DND-41 (cell line): ENCODE results near the gene ZNF732.

Experiments
- ATAC-seq: fragments of 200-7000 bp; cut with Tn5 transposase; 3 replicates; pipeline ENCODE4 v1.9.1; 2021; ENCODE audit warnings: low read depth; ENCODE audit not compliant: insufficient read depth
- DNase-seq: peaks from one replicate; pipeline ENCODE4 v3.0.0-alpha.2; 2020
- H2AFZ ChIP-seq: 2 replicates; pipeline ENCODE4 v1.6.0; 2012; ENCODE audit warnings: low read depth, low read length
- H3K27ac ChIP-seq: 2 replicates; pipeline ENCODE4 v1.5.1; 2012; ENCODE audit warnings: low read length, inconsistent platforms
- H3K27me3 ChIP-seq: fragments of 200-600 bp; sonication (generic); 2 replicates; pipeline ENCODE4 v1.6.0; 2012; ENCODE audit warnings: low read length, mild to moderate bottlenecking, inconsistent platforms; ENCODE audit not compliant: insufficient read depth, poor library complexity
- H3K36me3 ChIP-seq: 2 replicates; pipeline ENCODE4 v1.5.1; 2012; ENCODE audit warnings: low read length, inconsistent platforms; ENCODE audit not compliant: insufficient read depth
- H3K4me1 ChIP-seq: 2 replicates; pipeline ENCODE4 v1.5.1; 2012; ENCODE audit warnings: mild to moderate bottlenecking, low read length; ENCODE audit not compliant: insufficient read depth
- H3K4me2 ChIP-seq: 2 replicates; pipeline ENCODE4 v1.6.0; 2012; ENCODE audit warnings: mild to moderate bottlenecking, moderate library complexity, low read length, inconsistent platforms; ENCODE audit not compliant: insufficient read depth
- H3K4me3 ChIP-seq, 2 experiments: fragments of 200-600 bp in 1 of 2; shearing (Covaris generic) in 1 of 2; 2 replicates each; pipeline ENCODE4 v1.5.1; 2012 to 2016; ENCODE audit warnings: inconsistent platforms in 2 of 2, low read length in 2 of 2, mild to moderate bottlenecking in 2 of 2, low read depth in 1 of 2, moderate library complexity in 1 of 2
- H3K79me2 ChIP-seq: 2 replicates; pipeline ENCODE4 v1.6.0; 2012; ENCODE audit warnings: low read length, inconsistent platforms; ENCODE audit not compliant: insufficient read depth
- H3K9ac ChIP-seq: 2 replicates; pipeline ENCODE4 v1.6.0; 2012; ENCODE audit warnings: low read depth, mild to moderate bottlenecking, inconsistent platforms, low read length, moderate library complexity
- H3K9me3 ChIP-seq: 2 replicates; pipeline ENCODE4 v1.5.1; 2012; ENCODE audit warnings: low read length, moderate library complexity, mild to moderate bottlenecking, inconsistent platforms; ENCODE audit not compliant: insufficient read depth, severe bottlenecking
- H4K20me1 ChIP-seq: 2 replicates; pipeline ENCODE4 v1.6.0; 2012; ENCODE audit warnings: low read length; ENCODE audit not compliant: insufficient read depth
- EZH2 ChIP-seq: IDR thresholded peaks from 3 replicates; pipeline ENCODE4 v1.6.1; 2012; ENCODE audit warnings: borderline replicate concordance, low read depth, mild to moderate bottlenecking, moderate library complexity, low read length, inconsistent platforms; ENCODE audit not compliant: severe bottlenecking
- TF ChIP-seq, protein P1 (sequence below): IDR thresholded peaks from 2 replicates; pipeline ENCODE4 v1.5.1; 2012; ENCODE audit warnings: borderline replicate concordance, low read length, moderate library complexity, mild to moderate bottlenecking; ENCODE audit not compliant: poor library complexity, severe bottlenecking; ENCODE audit errors: extremely low read depth

The ZNF732 gene

DNA sequence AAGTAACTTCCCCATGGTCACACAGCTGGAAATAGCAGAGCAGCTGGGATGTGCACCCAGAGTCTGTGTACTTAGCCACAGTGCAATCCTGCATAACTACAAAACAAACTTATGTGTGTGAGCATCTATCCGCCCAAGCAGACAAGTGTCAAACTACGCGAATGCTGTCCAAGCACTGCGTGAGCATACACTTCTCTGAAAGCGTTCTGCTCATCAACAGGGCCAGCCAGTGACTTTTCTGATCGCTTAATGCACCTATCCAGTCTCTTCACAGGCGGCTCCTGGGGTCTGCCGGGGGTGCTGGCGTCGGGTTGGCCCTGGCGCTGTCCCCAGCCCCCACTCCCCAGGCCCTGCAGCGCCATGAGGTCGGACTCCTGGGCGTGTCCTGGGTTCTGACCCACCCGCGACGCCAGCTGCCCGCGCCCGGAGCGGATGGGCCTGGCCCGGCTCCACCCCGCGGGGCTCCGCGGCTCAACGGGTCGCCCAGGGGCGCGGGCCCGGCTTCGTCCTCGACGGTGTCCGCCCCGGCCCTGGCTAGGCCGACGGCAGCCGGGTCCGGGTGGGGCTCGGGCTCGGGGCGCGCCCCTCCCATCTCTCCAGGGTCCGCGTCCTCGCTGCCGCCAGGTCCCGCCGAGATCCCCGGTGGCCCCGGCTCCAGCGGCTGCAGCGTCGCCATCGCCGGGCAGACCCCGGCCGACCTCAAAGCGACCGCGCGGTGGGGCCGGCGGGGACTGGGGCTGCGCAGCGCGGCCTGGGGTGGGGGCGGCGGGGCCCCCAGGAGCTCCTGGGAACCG is 31.0 kb upstream of the ZNF732 start:
- Histone ChIP-seq H3K79me2 (peaks cover 43% of the 10 kb centered on the region), H3K4me3 (0 out of 4 replicates have a peak overlapping the region, but pooled peaks of 1 of the 2 experiments have one; percentile 70), H3K27ac (no peak overlapping the region), H3K9ac (no peak overlapping the region), H3K36me3 (peaks cover 36% of the 10 kb centered on the region), H4K20me1 (no peaks in the 10 kb centered on the region), H2AFZ (no peak overlapping the region), H3K4me1 (peaks cover 23% of the 10 kb centered on the region), H3K27me3 (no peaks in the 10 kb centered on the region), H3K4me2 (no peak overlapping the region), H3K9me3 (peaks cover 42% of the 10 kb centered on the region)
- ATAC-seq (no peak), DNase-seq (no peak)
- no peak for TF ChIP-seq EZH2
- TF ChIP-seq, protein P1, sequence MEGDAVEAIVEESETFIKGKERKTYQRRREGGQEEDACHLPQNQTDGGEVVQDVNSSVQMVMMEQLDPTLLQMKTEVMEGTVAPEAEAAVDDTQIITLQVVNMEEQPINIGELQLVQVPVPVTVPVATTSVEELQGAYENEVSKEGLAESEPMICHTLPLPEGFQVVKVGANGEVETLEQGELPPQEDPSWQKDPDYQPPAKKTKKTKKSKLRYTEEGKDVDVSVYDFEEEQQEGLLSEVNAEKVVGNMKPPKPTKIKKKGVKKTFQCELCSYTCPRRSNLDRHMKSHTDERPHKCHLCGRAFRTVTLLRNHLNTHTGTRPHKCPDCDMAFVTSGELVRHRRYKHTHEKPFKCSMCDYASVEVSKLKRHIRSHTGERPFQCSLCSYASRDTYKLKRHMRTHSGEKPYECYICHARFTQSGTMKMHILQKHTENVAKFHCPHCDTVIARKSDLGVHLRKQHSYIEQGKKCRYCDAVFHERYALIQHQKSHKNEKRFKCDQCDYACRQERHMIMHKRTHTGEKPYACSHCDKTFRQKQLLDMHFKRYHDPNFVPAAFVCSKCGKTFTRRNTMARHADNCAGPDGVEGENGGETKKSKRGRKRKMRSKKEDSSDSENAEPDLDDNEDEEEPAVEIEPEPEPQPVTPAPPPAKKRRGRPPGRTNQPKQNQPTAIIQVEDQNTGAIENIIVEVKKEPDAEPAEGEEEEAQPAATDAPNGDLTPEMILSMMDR: no peak

DNA sequence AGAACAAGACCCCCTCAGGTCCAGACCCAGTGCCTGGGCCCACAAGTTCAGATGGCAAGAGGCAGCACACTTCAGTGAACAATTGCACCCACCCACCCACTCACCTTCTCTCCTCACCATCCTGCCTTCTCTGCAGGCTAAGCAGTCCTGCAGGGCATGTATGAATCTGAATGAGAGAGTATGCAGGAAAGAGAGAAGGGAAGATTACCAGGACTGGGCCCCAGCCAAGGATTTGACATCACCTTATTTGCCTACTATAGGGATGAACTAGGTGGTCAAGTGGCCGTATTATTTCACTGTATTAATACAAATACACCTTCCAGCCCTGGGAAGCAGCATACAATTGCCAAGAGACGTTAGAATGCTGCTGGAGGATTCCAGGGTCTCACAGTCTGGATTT is 30.2 kb upstream of the ZNF732 start:
- TF ChIP-seq, protein P1: no peak
- no peak for TF ChIP-seq EZH2
- no peak overlapping the region for H3K4me2 ChIP-seq
- H3K27ac ChIP-seq: no peak overlapping the region
- H3K36me3 ChIP-seq: peaks cover 28% of the 10 kb centered on the region
- H3K4me1 ChIP-seq: peaks cover 23% of the 10 kb centered on the region
- no peak overlapping the region for H3K4me3 ChIP-seq
- ATAC-seq (no peak), DNase-seq (no peak)
- H4K20me1 ChIP-seq: no peaks in the 10 kb centered on the region
- no peak overlapping the region for H3K9ac ChIP-seq
- H2AFZ ChIP-seq: no peak overlapping the region
- H3K27me3 ChIP-seq: no peaks in the 10 kb centered on the region
- H3K9me3 ChIP-seq: peaks cover 34% of the 10 kb centered on the region
- H3K79me2 ChIP-seq: peaks cover 35% of the 10 kb centered on the region

DNA sequence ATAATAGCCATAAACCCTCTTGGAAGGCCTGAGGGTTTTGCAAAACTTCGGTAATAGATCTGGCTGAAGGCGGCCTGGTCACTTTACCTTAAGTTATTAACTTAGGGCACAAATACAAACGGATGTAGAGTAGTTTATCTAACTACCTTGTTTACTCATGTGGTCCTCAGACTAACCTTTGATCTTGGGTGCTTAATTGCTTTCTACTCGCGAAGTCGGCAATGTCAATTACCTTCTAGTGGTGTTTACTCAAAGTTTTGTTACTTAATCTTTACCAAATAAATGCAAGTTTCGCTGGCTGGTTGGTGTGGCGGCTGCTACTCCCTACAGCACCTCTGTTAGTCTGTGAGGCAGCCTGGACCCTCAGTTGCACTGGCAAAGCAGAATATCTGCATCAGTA is 23.5 kb upstream of the ZNF732 start:
- Histone ChIP-seq H3K4me1 (no peaks in the 10 kb centered on the region), H3K4me2 (no peak overlapping the region), H4K20me1 (no peaks in the 10 kb centered on the region), H3K9ac (no peak overlapping the region), H2AFZ (no peak overlapping the region), H3K36me3 (no peaks in the 10 kb centered on the region), H3K27ac (no peak overlapping the region), H3K9me3 (peaks cover 11% of the 10 kb centered on the region), H3K4me3 (no peak overlapping the region), H3K27me3 (no peaks in the 10 kb centered on the region), H3K79me2 (no peaks in the 10 kb centered on the region)
- TF ChIP-seq, protein P1: no peak
- no peak for TF ChIP-seq EZH2
- DNase-seq (no peak), ATAC-seq (no peak)
